Measurements from ENCODE around the gene SUCLG2. TPM values are rescaled to one million over a fixed set of nuclear protein-coding genes. Genes with fewer than 3 reads are reported as not detected.

Gene SUCLG2
- total RNA-seq, 5 donors from 2014 or later (not counting 1 experiment from before 2014, with no cell fraction given) = 45.6 to 65.9 (median 49.5) TPM

DNA sequence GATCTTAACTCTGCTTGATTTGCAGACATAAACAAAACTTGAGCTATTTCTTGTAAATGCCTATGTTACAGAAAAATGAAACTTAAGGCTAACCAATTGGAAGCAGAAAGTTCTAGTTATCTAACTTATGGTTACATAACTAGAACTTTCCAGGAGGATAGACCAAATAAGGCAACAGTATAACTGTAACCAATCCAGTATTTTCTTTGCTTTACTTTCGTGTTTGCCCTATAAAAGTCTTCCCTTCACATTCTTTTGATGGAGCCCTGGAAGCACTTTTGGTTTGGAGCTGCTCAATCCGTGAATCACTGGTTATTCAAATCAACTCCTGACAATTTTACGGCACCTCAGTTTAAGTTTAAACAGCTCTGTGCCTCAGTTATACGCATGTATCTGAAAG, 164.6 kb downstream of the SUCLG2 start:
- Histone ChIP-seq H3K4me1 (ENCODE audit: control insufficient read depth in 1 of 2, extremely low read depth in 1 of 2, insufficient read depth in 2 of 2, low read length in 2 of 2) (no peaks in the 10 kb centered on the region), H3K27me3 (replicated peaks in 1 of 2; ENCODE audit: control insufficient read depth in 2 of 2, extremely low read depth in 1 of 2, insufficient read depth in 2 of 2, low read length in 1 of 2) (no peaks in the 10 kb centered on the region), H3K27ac (ENCODE audit: low read length) (no peak overlapping the region), H3K4me3 (ENCODE audit: control insufficient read depth in 1 of 2, extremely low read depth in 1 of 2, low read length in 1 of 2) (no peak overlapping the region), H3K9me3 (no peaks in the 10 kb centered on the region), H3K36me3 (ENCODE audit: control insufficient read depth in 2 of 2, extremely low read depth in 1 of 2, insufficient read depth in 1 of 2, low read length in 1 of 2) (peaks cover 0 to 6% of the 10 kb centered on the region in 2 donors)
- no peaks in the 10 kb centered on the region for H3K27me3 Mint-ChIP-seq
- H3K9me3 Mint-ChIP-seq = no peaks in the 10 kb centered on the region
- ChIA-PET CTCF (no interaction called here), POLR2A (no interaction called here)
- WGBS (ENCODE audit: insufficient coverage) = no CpG with 5 or more reads among the region's 4 CpGs
- H3K27ac Mint-ChIP-seq = peak overlapping the region in 1 of 2 donors; percentile 45
- ATAC-seq (replicated peaks in 1 of 4) = no peak
- peaks cover 6 to 28% (median 10%) of the 10 kb centered on the region in 3 donors for H3K4me1 Mint-ChIP-seq
- H3K36me3 Mint-ChIP-seq = peaks cover 61% of the 10 kb centered on the region
- DNase-seq = no peak
- H3K4me3 Mint-ChIP-seq = no peak overlapping the region

DNA sequence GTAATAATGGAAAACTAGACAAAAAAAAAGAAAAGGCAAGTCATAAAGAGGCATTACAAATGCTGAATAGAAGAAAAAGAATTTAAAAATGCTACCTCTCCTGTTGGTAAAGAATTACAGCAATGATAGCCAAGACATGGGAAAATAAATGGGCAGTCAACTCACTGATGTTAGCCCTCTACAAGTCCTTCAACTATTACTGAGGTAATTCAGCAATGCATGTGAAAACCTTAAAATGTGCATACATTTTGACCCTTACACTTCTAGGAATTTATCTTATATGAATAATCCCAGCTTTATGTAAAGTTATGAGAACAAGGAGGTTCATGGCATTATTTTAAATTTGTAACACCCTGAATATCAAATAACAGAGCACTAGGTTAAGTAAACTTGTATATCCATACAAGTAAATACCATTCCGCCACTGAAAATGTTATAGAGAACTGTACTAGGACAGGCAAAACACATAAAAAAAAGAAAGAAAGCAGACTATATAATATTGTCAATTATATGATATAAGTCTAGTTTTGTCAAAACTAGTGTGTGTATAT, 166.8 kb downstream of the SUCLG2 start:
- ChIA-PET CTCF (no interaction called here), POLR2A (no interaction called here)
- no CpG with 5 or more reads among the region's 1 CpG for WGBS (ENCODE audit: insufficient coverage)

DNA sequence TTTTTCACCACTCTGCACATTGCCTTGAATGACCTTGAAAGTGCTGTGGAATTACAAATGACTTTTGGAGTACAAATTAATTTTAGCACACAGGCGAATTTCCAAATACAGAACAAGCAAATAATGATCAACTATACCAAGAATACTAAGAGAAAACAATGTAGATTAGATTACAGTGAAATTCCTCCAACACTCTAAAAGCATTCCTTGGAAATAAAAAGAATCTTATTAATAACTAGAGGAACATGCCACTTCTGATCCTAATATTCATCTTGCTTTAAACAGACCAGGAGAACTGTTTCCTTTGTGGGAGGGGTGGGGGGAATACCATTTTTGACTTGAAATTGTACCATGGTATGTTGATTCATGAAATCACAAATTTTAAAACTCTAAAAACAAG, 167.5 kb downstream of the SUCLG2 start:
- WGBS (ENCODE audit: insufficient coverage) = no CpG with 5 or more reads among the region's 1 CpG
- H3K27ac Mint-ChIP-seq = no peak overlapping the region
- H3K4me3 Mint-ChIP-seq = no peak overlapping the region
- H3K4me3 ChIP-seq (ENCODE audit: control insufficient read depth in 1 of 2, extremely low read depth in 1 of 2, low read length in 1 of 2) = no peak overlapping the region
- ChIA-PET POLR2A (no interaction called here), CTCF (no interaction called here)
- H3K36me3 Mint-ChIP-seq = peaks cover 66% of the 10 kb centered on the region
- peaks cover 15 to 39% (median 21%) of the 10 kb centered on the region in 3 donors for H3K4me1 Mint-ChIP-seq
- H3K9me3 ChIP-seq = no peaks in the 10 kb centered on the region
- ATAC-seq (replicated peaks in 1 of 4) (no peak), DNase-seq (no peak)
- H3K27me3 ChIP-seq (replicated peaks in 1 of 2; ENCODE audit: control insufficient read depth in 2 of 2, extremely low read depth in 1 of 2, insufficient read depth in 2 of 2, low read length in 1 of 2) = no peaks in the 10 kb centered on the region
- H3K36me3 ChIP-seq (ENCODE audit: control insufficient read depth in 2 of 2, extremely low read depth in 1 of 2, insufficient read depth in 1 of 2, low read length in 1 of 2) = peaks cover 3 to 6% of the 10 kb centered on the region in 2 donors
- no peaks in the 10 kb centered on the region for H3K27me3 Mint-ChIP-seq
- no peaks in the 10 kb centered on the region for H3K4me1 ChIP-seq (ENCODE audit: control insufficient read depth in 1 of 2, extremely low read depth in 1 of 2, insufficient read depth in 2 of 2, low read length in 2 of 2)
- H3K9me3 Mint-ChIP-seq = no peaks in the 10 kb centered on the region
- no peak overlapping the region for H3K27ac ChIP-seq (ENCODE audit: low read length)

More for the DNA sequence above, 166.8 kb downstream of the SUCLG2 start:
- Histone ChIP-seq H3K4me1 (ENCODE audit: control insufficient read depth in 1 of 2, extremely low read depth in 1 of 2, insufficient read depth in 2 of 2, low read length in 2 of 2) (no peaks in the 10 kb centered on the region), H3K27ac (ENCODE audit: low read length) (no peak overlapping the region), H3K9me3 (no peaks in the 10 kb centered on the region), H3K4me3 (ENCODE audit: control insufficient read depth in 1 of 2, extremely low read depth in 1 of 2, low read length in 1 of 2) (no peak overlapping the region), H3K27me3 (replicated peaks in 1 of 2; ENCODE audit: control insufficient read depth in 2 of 2, extremely low read depth in 1 of 2, insufficient read depth in 2 of 2, low read length in 1 of 2) (no peaks in the 10 kb centered on the region), H3K36me3 (ENCODE audit: control insufficient read depth in 2 of 2, extremely low read depth in 1 of 2, insufficient read depth in 1 of 2, low read length in 1 of 2) (peaks cover 3% of the 10 kb centered on the region in 2 donors)
- H3K27ac Mint-ChIP-seq = no peak overlapping the region
- no peaks in the 10 kb centered on the region for H3K9me3 Mint-ChIP-seq
- ATAC-seq (replicated peaks in 1 of 4) = no peak
- no peak overlapping the region for H3K4me3 Mint-ChIP-seq
- H3K36me3 Mint-ChIP-seq = peaks cover 63% of the 10 kb centered on the region
- peaks cover 15 to 39% (median 21%) of the 10 kb centered on the region in 3 donors for H3K4me1 Mint-ChIP-seq
- DNase-seq = no peak
- H3K27me3 Mint-ChIP-seq = no peaks in the 10 kb centered on the region

DNA sequence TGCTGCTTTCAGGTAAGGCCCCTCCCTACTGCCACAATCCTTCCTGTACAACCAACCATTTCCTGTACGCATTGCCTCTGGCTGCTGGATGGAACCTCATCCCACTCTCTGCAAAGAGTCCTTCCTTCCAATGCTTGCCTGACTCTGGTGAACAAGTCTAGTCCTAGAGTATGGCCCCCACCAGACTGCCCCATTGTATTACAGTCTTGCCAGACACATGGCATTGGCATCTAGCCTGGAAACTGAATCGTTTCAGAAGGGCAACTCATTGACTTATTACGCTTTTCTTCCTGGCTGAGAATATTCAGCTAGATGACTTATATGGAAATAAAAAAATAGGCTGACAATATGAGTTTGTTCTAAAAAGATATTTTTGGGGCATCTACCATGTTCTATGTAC, 170.3 kb downstream of the SUCLG2 start:
- ChIA-PET CTCF (no interaction called here), POLR2A (no interaction called here)
- peaks cover 63% of the 10 kb centered on the region for H3K36me3 Mint-ChIP-seq
- H3K4me3 ChIP-seq (ENCODE audit: control insufficient read depth in 1 of 2, extremely low read depth in 1 of 2, low read length in 1 of 2) = no peak overlapping the region
- WGBS (ENCODE audit: insufficient coverage) = 100% methylated on average over 1 of the region's 3 CpGs
- H3K9me3 Mint-ChIP-seq = no peaks in the 10 kb centered on the region
- H3K4me1 ChIP-seq (ENCODE audit: control insufficient read depth in 1 of 2, extremely low read depth in 1 of 2, insufficient read depth in 2 of 2, low read length in 2 of 2) = no peaks in the 10 kb centered on the region
- H3K9me3 ChIP-seq = no peaks in the 10 kb centered on the region
- no peak overlapping the region for H3K27ac ChIP-seq (ENCODE audit: low read length)
- no peaks in the 10 kb centered on the region for H3K27me3 ChIP-seq (replicated peaks in 1 of 2; ENCODE audit: control insufficient read depth in 2 of 2, extremely low read depth in 1 of 2, insufficient read depth in 2 of 2, low read length in 1 of 2)
- H3K4me1 Mint-ChIP-seq = peaks cover 11 to 29% (median 22%) of the 10 kb centered on the region in 3 donors
- ATAC-seq (replicated peaks in 1 of 4) (no peak), DNase-seq (no peak)
- no peaks in the 10 kb centered on the region for H3K27me3 Mint-ChIP-seq
- H3K27ac Mint-ChIP-seq = no peak overlapping the region
- H3K4me3 Mint-ChIP-seq = no peak overlapping the region
- peaks cover 3 to 6% of the 10 kb centered on the region in 2 donors for H3K36me3 ChIP-seq (ENCODE audit: control insufficient read depth in 2 of 2, extremely low read depth in 1 of 2, insufficient read depth in 1 of 2, low read length in 1 of 2)

DNA sequence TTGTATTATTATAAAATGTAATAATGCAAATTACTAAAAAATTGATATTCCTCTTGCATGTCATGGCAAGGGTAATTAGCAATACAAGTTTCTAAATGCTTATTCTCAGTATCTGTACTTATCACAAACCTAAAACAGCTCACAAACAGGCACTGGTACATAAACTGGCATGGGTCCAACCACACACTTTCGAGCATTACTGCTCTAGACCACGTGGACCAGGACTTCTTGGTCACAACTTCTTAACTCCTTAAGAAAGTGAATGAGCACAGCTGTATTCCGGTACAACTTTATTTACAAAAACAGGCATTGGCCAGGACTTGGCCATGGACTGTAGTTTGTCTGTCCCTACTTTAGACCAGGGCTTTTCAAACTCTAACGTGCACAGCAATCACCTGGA, 173.3 kb downstream of the SUCLG2 start:
- Mint-ChIP-seq H3K9me3 (no peaks in the 10 kb centered on the region), H3K4me3 (no peak overlapping the region), H3K27ac (no peak overlapping the region), H3K4me1 (peaks cover 11 to 33% (median 16%) of the 10 kb centered on the region in 3 donors), H3K27me3 (no peaks in the 10 kb centered on the region), H3K36me3 (peaks cover 70% of the 10 kb centered on the region)
- DNase-seq (no peak), ATAC-seq (replicated peaks in 1 of 4) (no peak)
- Histone ChIP-seq H3K4me3 (ENCODE audit: control insufficient read depth in 1 of 2, extremely low read depth in 1 of 2, low read length in 1 of 2) (no peak overlapping the region), H3K27me3 (replicated peaks in 1 of 2; ENCODE audit: control insufficient read depth in 2 of 2, extremely low read depth in 1 of 2, insufficient read depth in 2 of 2, low read length in 1 of 2) (no peaks in the 10 kb centered on the region), H3K36me3 (ENCODE audit: control insufficient read depth in 2 of 2, extremely low read depth in 1 of 2, insufficient read depth in 1 of 2, low read length in 1 of 2) (peaks cover 3 to 4% of the 10 kb centered on the region in 2 donors), H3K4me1 (ENCODE audit: control insufficient read depth in 1 of 2, extremely low read depth in 1 of 2, insufficient read depth in 2 of 2, low read length in 2 of 2) (no peaks in the 10 kb centered on the region), H3K27ac (ENCODE audit: low read length) (no peak overlapping the region), H3K9me3 (no peaks in the 10 kb centered on the region)
- WGBS (ENCODE audit: insufficient coverage) = 100% methylated on average over 3 of the region's 4 CpGs
- ChIA-PET POLR2A (no interaction called here), CTCF (no interaction called here)

DNA sequence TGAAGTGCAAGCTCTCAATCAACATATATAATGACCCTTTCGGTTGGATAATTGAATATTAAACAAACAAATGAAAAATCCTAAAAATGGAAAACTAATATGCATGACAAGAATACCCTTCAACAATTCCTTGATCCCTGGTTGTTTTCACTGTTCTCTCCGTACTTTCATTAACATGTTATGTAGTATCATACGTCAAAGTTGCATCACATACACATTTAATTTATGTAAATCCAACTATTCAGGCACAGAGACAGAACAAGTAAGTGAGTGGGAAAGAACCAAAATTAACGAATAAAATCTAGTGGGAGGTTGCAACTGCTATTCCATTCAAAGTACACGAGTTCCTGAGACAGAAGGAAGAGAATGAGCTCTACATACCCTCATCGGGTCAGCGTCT, 176.0 kb downstream of the SUCLG2 start:
- Mint-ChIP-seq H3K4me1 (peaks cover 0 to 17% (median 4%) of the 10 kb centered on the region in 3 donors), H3K9me3 (no peaks in the 10 kb centered on the region), H3K4me3 (no peak overlapping the region), H3K36me3 (peaks cover 72% of the 10 kb centered on the region), H3K27ac (no peak overlapping the region), H3K27me3 (no peaks in the 10 kb centered on the region)
- no peaks in the 10 kb centered on the region for H3K27me3 ChIP-seq (replicated peaks in 1 of 2; ENCODE audit: control insufficient read depth in 2 of 2, extremely low read depth in 1 of 2, insufficient read depth in 2 of 2, low read length in 1 of 2)
- 100% methylated on average over 1 of the region's 7 CpGs for WGBS (ENCODE audit: insufficient coverage)
- ChIA-PET CTCF (no interaction called here), POLR2A (no interaction called here)
- no peak overlapping the region for H3K27ac ChIP-seq (ENCODE audit: low read length)
- ATAC-seq (replicated peaks in 1 of 4) (no peak), DNase-seq (no peak)
- H3K4me3 ChIP-seq (ENCODE audit: control insufficient read depth in 1 of 2, extremely low read depth in 1 of 2, low read length in 1 of 2) = no peak overlapping the region
- no peaks in the 10 kb centered on the region for H3K4me1 ChIP-seq (ENCODE audit: control insufficient read depth in 1 of 2, extremely low read depth in 1 of 2, insufficient read depth in 2 of 2, low read length in 2 of 2)
- no peaks in the 10 kb centered on the region for H3K9me3 ChIP-seq
- peaks cover 0 to 6% of the 10 kb centered on the region in 2 donors for H3K36me3 ChIP-seq (ENCODE audit: control insufficient read depth in 2 of 2, extremely low read depth in 1 of 2, insufficient read depth in 1 of 2, low read length in 1 of 2)

DNA sequence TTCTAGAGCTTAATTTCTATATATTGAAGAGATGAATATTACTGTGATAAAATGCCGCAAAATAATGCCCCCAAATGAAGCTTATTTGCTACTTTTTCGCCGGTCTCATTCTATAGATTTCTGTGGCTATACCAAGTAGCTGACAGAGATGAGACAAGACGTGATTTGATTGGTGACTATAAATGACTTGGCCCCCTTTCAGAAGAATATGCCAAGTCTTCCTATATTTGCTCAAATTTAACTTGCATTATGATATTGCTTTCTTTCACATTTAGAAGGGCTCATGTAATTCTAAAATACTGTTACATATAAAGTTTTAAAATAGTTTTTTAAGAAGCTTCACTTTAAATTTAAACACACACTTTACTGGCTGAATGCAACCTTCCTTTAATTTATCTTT, 180.1 kb downstream of the SUCLG2 start:
- no peaks in the 10 kb centered on the region for H3K9me3 ChIP-seq
- no peaks in the 10 kb centered on the region for H3K27me3 Mint-ChIP-seq
- DNase-seq (no peak), ATAC-seq (replicated peaks in 1 of 4) (no peak)
- H3K27ac Mint-ChIP-seq = no peak overlapping the region
- no peak overlapping the region for H3K4me3 Mint-ChIP-seq
- no peaks in the 10 kb centered on the region for H3K27me3 ChIP-seq (replicated peaks in 1 of 2; ENCODE audit: control insufficient read depth in 2 of 2, extremely low read depth in 1 of 2, insufficient read depth in 2 of 2, low read length in 1 of 2)
- H3K9me3 Mint-ChIP-seq = no peaks in the 10 kb centered on the region
- no peak overlapping the region for H3K4me3 ChIP-seq (ENCODE audit: control insufficient read depth in 1 of 2, extremely low read depth in 1 of 2, low read length in 1 of 2)
- H3K4me1 Mint-ChIP-seq = peaks cover 0 to 16% (median 2%) of the 10 kb centered on the region in 3 donors
- peaks cover 0 to 9% of the 10 kb centered on the region in 2 donors for H3K36me3 ChIP-seq (ENCODE audit: control insufficient read depth in 2 of 2, extremely low read depth in 1 of 2, insufficient read depth in 1 of 2, low read length in 1 of 2)
- ChIA-PET POLR2A (interaction anchor here in 1 of 2 donors (0.6 kb wide), 1 partner anchor 293 kb away, joined by 3 read pairs; no protein-coding TSS in a partner anchor), CTCF (no interaction called here)
- no CpG with 5 or more reads among the region's 4 CpGs for WGBS (ENCODE audit: insufficient coverage)
- peaks cover 67% of the 10 kb centered on the region for H3K36me3 Mint-ChIP-seq
- no peaks in the 10 kb centered on the region for H3K4me1 ChIP-seq (ENCODE audit: control insufficient read depth in 1 of 2, extremely low read depth in 1 of 2, insufficient read depth in 2 of 2, low read length in 2 of 2)
- H3K27ac ChIP-seq (ENCODE audit: low read length) = no peak overlapping the region
